ENCODE measurements around the gene MINK1.

MINK1 gene

GRCh38 chr17:4870855-4871254, 37.7 kb downstream of the MINK1 start:
- DNase-seq (ENCODE audit: low read depth, low spot score): no peak

GRCh38 chr17:4872786-4873185, 39.6 kb downstream of the MINK1 start:
- DNase-seq (ENCODE audit: low read depth, low spot score): no peak

GRCh38 chr17:4877089-4877488, 43.9 kb downstream of the MINK1 start:
- no peak for DNase-seq (ENCODE audit: low read depth, low spot score)

GRCh38 chr17:4879601-4880000, 46.5 kb downstream of the MINK1 start:
- DNase-seq (ENCODE audit: low read depth, low spot score): no peak

GRCh38 chr17:4880857-4881256, 47.7 kb downstream of the MINK1 start:
- no peak for DNase-seq (ENCODE audit: low read depth, low spot score)

GRCh38 chr17:4881761-4882555, 48.8 kb downstream of the MINK1 start:
- DNase-seq (ENCODE audit: low read depth, low spot score): peak; percentile 32

- no peak for DNase-seq (ENCODE audit: low read depth, low spot score)
Observed at GRCh38 chr17:4884489-4884888, 51.3 kb downstream of the MINK1 start.

GRCh38 chr17:4886830-4887229, 53.7 kb downstream of the MINK1 start:
- no peak for DNase-seq (ENCODE audit: low read depth, low spot score)

GRCh38 chr17:4887581-4887980, 54.4 kb downstream of the MINK1 start:
- no peak for DNase-seq (ENCODE audit: low read depth, low spot score)

- DNase-seq (ENCODE audit: low read depth, low spot score): no peak
Observed at GRCh38 chr17:4891411-4892410, 58.6 kb downstream of the MINK1 start.

- no peak for DNase-seq (ENCODE audit: low read depth, low spot score)
Observed at GRCh38 chr17:4892499-4893221, 59.5 kb downstream of the MINK1 start.

GRCh38 chr17:4893272-4893671, 60.1 kb downstream of the MINK1 start:
- no peak for DNase-seq (ENCODE audit: low read depth, low spot score)

- DNase-seq (ENCODE audit: low read depth, low spot score): no peak
Observed at GRCh38 chr17:4893721-4894560, 60.8 kb downstream of the MINK1 start.

GRCh38 chr17:4895121-4895520, 62.0 kb downstream of the MINK1 start:
- DNase-seq (ENCODE audit: low read depth, low spot score): no peak

GRCh38 chr17:4895657-4896331, 62.7 kb downstream of the MINK1 start:
- no peak for DNase-seq (ENCODE audit: low read depth, low spot score)

GRCh38 chr17:4896332-4897197, 63.4 kb downstream of the MINK1 start:
- no peak for DNase-seq (ENCODE audit: low read depth, low spot score)

GRCh38 chr17:4897198-4897687, 64.1 kb downstream of the MINK1 start:
- no peak for DNase-seq (ENCODE audit: low read depth, low spot score)

GRCh38 chr17:4897785-4898184, 64.6 kb downstream of the MINK1 start:
- DNase-seq (ENCODE audit: low read depth, low spot score): no peak

GRCh38 chr17:4898351-4898750, 65.2 kb downstream of the MINK1 start:
- no peak for DNase-seq (ENCODE audit: low read depth, low spot score)

All from activated naive CD8-positive, alpha-beta T cell treated with anti-CD3 and anti-CD28 coated beads, Interleukin-2, amount 50 U/mL, for 16 hours (primary cell).